Measurements from ENCODE around the gene OS9.

Gene OS9

GRCh38 chr12:57769594-57769993 is 75.7 kb downstream of the OS9 start:
- DNase-seq = no peak

- no peak for DNase-seq
Measured at GRCh38 chr12:57770734-57771133, 76.8 kb downstream of the OS9 start.

All from stimulated activated naive CD4-positive, alpha-beta T cell (primary cell).